Posterior vena cava (tissue), 2 donors: Measurements from ENCODE around the gene CFAP61. TPM values are rescaled to one million over a fixed set of nuclear protein-coding genes. Genes with fewer than 3 reads are reported as not detected.

ENCODE experiments used
- DNase-seq: peaks from one replicate; pipeline ENCODE4 v3.0.0-alpha.2; 2020; ENCODE audit warnings: low spot score
- intact Hi-C, 2 donors: fragments of 100-400 bp; cut with DNase I; formaldehyde crosslinking; loops; one replicate each; pipeline versions ENCODE4 v1.14.1 to v1.14.2; 2022 to 2023
- total RNA-seq, 2 donors: library from RNA; stranded (reverse); fragmentation: NEBNext Ultra II Directional; extraction: Animal tissue kit (Norgen Biotek cat#: 25700); gene quantifications; one replicate each; pipeline ENCODE4 v1.2.1, GENCODE V29; 2021
- donor health status: DM: yes; HTN: yes; CAD: no.
- donor health status: DM: yes; HTN: yes; CAD: no.

The CFAP61 gene
- total RNA-seq, 2 donors from 2014 or later, result 1.2 TPM; not detected in 1

DNA sequence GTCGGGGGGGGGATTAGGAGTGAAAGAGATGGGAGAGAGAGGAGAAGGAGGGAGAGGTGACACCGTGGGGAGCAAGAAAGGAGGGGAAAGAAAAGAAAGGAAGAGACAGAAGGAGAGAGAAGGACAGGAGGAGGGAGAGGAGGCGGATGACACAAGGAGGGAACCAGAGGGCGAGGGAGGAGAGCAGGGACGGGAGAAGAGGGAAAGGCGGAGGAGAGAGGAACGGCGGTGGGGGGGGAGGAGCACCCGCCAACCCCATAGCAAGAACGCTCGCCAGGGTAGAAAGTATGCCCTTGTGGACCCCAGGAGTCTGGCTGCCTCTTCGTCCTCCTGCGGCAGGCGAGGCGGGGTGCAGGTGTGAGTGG is 311.1 kb downstream of the CFAP61 start:
- intact Hi-C loops, result no loop called here

DNA sequence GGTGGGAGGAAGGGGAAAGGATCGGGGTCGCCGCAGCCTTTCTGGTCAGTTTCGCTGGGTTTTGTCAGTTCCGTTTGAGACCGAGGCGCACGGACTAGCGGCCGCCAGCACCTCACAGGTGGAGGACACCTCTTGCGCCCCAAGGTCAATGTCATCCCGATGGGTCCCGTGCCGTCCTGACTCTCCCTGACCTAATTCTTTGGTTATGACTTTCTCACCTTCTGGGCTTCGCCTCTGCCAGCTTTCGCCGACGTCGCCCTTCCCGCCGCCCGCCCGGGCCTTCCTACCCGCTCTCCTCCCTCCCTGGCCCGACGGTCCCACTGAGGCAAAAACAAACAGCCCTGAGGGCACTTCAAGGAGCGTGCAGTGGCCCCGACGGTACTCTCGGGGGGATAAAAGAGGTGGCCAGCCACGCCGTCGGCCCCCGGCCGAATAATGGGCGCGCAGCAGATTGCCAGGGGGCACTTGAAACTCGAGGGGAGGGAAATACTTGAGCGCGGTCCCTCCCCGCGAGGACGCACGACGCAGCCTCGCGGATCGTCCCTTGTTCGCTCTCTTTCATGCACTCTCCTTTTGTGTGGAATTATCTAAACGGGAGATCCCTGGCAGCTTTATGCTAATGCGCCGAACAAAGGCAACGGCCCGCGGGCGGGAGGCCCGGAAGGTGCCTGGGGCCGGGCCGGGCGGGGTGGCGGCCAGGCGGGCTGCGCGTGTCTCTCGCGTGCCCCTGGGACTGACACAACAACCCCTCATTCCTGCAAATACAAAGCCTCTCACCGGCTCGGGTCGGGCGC is 311.7 kb downstream of the CFAP61 start:
- no peak for DNase-seq
- intact Hi-C loops, result no loop called here

More for the DNA sequence above, 311.1 kb downstream of the CFAP61 start:
- DNase-seq, result no peak

DNA sequence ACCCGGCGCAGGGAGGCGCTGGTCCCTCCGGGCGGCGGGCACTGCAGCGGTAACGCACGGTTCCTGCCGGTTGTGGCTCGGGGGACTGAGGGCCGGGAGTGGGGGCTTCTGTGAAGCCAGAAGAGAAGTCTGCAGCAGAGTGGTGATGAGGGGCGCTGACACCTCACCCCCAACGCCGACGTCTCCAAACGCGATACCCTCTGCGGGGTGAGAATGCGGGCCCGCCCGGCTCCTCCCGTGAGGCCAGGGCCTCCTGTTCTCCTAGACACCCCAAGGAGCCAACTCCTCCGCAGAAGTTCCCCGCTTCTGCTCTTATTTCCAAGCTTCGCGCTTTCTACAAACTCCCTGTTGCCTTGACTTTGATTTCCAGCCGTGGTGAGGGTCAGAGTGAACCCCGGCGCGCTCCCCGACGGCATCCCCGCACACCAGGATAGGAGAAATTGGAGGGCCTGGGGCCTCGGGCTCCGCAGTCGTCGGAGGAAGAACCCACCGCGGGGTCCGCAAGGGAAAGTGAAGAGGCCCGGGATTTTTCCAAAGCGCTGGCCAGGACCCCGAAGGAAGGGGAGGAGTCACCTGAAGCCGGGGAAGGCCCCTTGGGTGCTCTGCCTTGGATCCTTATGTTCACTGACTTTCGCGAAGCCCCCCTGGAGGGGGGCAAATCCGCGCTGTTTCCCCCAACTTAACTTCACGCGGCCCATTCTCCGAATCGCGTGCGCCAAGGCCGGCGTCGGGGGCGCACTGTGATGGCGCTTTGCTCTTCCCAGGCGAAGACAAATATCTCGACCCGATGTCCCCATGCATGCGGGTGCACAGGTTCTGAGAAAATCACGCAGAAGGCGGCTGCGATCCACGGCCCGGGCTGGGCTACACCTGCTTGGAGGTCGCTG is 312.5 kb downstream of the CFAP61 start:
- intact Hi-C loops, result no loop called here
- DNase-seq, result no peak

DNA sequence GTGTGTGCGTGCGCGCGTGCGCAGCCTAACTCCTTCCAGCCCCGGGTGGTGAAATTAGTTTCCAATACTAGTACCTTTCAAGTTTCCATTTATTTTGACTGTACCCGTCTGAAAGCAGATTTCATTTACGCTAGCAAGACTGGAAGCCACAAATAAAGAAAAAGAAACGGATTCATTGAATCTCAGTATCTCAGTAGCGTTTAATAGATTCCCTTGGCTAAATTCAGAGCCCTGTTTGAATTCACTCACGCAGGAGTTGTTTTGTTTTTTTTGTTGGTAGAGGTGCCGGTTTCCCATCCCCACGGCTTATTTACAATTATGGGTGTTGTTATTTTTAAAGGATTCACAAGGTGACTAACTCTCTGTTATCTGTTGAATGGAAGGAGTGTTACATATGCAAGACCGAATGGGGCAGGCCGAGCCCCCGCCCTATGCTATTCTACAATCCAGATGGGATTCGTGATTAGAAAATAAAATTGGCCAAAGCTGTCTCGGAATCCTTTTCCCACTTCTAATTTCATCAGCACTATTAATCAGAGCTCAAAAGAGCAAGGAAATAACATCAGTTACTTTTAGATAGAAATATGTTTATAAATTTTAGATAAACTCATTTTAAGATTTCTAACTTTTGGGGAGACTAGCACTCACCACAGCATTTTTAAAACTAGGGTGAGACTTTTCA is 313.3 kb downstream of the CFAP61 start:
- DNase-seq, result no peak
- intact Hi-C loops, result no loop called here

- no peak for DNase-seq
- intact Hi-C loops, result no loop called here
Observed at GRCh38 chr20:20366551-20366875, 314.2 kb downstream of the CFAP61 start.

DNA sequence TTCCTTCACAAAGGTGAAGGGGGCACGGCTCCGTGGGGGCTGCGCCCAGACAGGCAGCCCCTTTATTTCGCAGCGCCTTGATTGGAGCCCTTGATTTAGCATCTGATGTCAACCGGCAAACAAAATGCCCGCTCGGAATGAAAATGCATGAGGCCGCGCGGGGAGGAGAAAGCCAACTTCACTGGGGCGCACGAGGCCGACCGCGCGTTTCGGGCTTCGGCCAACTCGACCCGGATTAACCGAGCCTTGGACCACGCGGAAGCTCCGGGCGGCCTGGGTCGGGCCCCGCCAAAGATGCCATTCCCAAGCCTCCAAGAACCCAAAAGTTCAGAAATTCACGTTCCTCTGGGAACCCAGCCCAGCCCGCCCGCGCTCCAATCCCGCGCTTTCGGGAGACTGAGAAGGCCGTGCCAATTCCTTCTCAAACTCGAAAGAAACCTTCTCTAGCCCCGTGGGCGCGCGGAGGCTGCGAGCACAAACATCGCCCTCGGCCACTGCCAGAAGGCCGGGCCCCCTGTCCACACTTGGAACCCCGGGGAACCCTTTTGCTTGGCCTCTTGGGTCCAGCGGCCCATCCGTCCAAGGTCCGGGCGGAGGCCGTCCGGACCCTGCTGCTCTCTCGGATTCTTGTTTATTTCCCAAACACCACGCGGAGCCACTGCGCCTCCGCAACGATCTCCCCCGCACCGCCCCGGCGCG is 314.7 kb downstream of the CFAP61 start:
- intact Hi-C loops, result no loop called here
- no peak for DNase-seq

DNA sequence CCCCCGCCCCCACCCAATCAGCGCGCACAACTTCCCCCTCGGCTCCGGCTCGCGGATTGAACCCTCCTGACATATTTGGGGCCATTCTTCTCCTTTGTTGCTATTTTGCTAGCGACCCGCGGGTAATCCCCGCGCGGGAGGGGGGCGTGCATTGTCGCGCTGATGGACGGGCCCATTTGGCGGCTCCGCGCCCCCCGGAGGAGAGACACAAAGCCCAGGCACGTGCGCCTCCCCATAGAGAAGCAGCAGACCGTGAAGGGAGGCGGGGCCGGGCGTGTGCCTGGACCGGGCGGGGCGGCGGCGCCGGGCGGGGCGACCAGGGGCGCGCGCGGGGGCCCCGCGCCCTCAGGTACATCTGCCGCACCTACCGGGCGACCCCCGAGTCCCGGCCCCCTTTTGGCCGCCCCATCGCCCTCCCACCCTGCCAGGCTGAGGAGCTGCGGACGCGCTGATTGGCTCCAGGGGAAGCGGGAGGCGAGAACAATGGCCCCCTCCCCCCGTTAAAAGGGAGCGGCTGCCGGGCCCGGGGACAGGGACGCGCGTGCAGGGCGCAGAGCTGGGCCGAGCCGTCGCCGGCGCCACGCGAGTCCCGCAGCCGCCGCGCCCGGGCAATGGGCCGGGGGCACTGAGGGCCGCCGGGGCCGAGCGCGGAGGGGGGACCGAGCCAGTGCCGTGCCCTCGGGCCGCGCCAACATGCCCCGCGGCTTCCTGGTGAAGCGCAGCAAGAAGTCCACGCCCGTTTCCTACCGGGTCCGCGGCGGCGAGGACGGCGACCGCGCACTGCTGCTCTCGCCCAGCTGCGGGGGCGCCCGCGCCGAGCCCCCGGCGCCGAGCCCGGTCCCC is 315.5 kb downstream of the CFAP61 start, which contains the start of gene INSM1:
INSM1 (plus strand) TSS at position 530 of the 843 bp plus-strand sequence; CDS start at position 694, 164 bp downstream.
- DNase-seq, result no peak
- intact Hi-C loops, result no loop called here

DNA sequence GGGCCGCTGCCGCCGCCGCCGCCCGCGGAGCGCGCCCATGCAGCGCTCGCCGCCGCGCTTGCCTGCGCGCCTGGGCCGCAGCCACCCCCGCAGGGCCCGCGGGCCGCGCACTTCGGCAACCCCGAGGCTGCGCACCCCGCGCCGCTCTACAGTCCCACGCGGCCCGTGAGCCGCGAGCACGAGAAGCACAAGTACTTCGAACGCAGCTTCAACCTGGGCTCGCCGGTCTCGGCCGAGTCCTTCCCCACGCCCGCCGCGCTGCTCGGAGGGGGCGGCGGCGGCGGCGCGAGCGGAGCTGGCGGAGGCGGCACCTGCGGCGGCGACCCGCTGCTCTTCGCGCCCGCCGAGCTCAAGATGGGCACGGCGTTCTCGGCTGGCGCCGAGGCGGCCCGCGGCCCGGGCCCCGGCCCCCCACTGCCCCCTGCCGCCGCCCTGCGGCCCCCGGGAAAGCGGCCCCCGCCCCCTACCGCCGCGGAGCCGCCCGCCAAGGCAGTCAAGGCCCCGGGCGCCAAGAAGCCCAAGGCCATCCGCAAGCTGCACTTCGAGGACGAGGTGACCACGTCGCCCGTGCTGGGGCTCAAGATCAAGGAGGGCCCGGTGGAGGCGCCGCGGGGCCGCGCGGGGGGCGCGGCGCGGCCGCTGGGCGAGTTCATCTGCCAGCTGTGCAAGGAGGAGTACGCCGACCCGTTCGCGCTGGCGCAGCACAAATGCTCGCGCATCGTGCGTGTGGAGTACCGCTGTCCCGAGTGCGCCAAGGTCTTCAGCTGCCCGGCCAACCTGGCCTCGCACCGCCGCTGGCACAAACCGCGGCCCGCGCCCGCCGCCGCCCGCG is 316.3 kb downstream of the CFAP61 start:
- intact Hi-C loops, result no loop called here

DNA sequence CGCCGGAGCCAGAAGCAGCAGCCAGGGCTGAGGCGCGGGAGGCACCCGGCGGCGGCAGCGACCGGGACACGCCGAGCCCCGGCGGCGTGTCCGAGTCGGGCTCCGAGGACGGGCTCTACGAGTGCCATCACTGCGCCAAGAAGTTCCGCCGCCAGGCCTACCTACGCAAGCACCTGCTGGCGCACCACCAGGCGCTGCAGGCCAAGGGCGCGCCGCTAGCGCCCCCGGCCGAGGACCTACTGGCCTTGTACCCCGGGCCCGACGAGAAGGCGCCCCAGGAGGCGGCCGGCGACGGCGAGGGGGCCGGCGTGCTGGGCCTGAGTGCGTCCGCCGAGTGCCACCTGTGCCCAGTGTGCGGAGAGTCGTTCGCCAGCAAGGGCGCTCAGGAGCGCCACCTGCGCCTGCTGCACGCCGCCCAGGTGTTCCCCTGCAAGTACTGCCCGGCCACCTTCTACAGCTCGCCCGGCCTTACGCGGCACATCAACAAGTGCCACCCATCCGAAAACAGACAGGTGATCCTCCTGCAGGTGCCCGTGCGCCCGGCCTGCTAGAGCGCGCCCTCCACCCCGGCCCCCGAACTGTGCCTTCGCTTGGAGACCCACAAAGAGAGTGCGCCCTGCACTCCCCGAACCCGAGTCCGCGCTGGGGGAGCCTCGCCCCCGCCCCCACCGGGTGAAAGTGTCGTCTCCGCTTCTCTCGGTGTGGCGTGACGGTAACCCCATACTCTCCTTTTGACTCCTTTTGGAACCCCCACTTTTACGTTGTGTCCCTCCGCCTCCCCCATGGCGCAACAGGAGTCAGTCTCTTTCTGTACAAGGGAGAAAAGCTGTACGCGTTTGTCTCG is 317.1 kb downstream of the CFAP61 start:
- intact Hi-C loops, result no loop called here
- no peak for DNase-seq

More for the DNA sequence above, 316.3 kb downstream of the CFAP61 start:
- no peak for DNase-seq

- intact Hi-C loops, result no loop called here
- DNase-seq, result no peak
Observed at GRCh38 chr20:20370094-20370575, 317.8 kb downstream of the CFAP61 start.

GRCh38 chr20:20371083-20371482 is 318.8 kb downstream of the CFAP61 start:
- intact Hi-C loops, result no loop called here
- DNase-seq, result no peak

DNA sequence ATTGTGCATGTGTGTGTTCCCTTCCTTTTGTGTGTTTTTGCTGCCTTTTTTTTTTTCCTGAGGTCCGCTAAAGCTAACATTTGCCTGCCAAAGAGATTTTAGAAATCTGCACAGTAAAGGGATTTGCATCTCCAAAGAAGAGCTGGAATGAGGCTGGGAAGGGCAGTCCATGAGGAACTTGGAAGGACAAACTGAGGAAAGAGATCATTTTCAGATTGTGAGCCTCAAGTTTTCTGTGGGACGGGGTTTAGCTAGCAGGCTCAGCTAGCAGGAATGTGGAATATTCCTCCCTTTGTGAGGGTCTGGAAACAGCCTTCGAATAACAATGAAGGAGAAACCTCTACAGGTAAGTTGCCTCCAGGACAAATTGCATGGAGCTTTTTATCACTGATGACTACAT is 319.3 kb downstream of the CFAP61 start:
- intact Hi-C loops, result no loop called here

GRCh38 chr20:20373091-20373571 is 320.8 kb downstream of the CFAP61 start:
- intact Hi-C loops, result no loop called here
- no peak for DNase-seq

More for the DNA sequence above, 319.3 kb downstream of the CFAP61 start:
- no peak for DNase-seq

DNA sequence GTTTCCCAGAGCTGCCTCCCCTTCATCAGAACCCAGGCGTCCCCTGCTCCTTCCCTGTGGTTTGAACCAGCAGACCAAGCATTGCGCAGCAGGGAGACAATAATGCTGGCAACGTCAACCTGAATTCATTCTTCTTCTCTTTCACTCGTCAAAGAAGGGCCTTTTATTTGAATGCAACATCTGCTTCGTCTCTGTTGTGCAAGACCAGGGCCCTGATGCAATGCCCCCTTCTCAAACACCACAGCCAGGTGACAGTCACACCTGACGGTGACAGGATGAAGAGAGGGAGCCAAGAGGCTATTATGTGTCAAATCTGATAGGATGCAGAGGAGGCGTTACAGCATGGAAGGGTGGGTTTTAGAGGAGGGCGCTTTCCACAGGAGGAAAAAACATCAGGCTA is 323.5 kb downstream of the CFAP61 start:
- DNase-seq, result no peak
- intact Hi-C loops, result no loop called here

GRCh38 chr20:20386192-20386591 is 333.9 kb downstream of the CFAP61 start:
- intact Hi-C loops, result no loop called here
- no peak for DNase-seq

- DNase-seq, result no peak
- intact Hi-C loops, result no loop called here
Observed at GRCh38 chr20:20390393-20390792, 338.1 kb downstream of the CFAP61 start.
